GM11168 (cell line): ENCODE results near the gene CYP4F2.
"Not testable (repeated sequence)": the region's sequence is repeated elsewhere in the genome, so short reads cannot be mapped to it uniquely, and the experiment has no call there.

Experiments used
- in situ Hi-C: fragments of 300-500 bp; cut with MboI; formaldehyde crosslinking; loops from one replicate; pipeline ENCODE4 v1.12.0; 2022; ENCODE audit warnings: low sequenced_read_pairs; ENCODE audit not compliant: unreplicated experiment

Gene CYP4F2

GRCh38 chr19:15900504-15900903 lies 2.6 kb upstream of the CYP4F2 start:
- in situ Hi-C loops = no loop called here

- in situ Hi-C loops = not testable (repeated sequence)
Measured at GRCh38 chr19:15900032-15900431, 2.2 kb upstream of the CYP4F2 start.

- in situ Hi-C loops = not testable (repeated sequence)
Measured at GRCh38 chr19:15899561-15899960, 1.7 kb upstream of the CYP4F2 start.

- in situ Hi-C loops = no loop called here
Measured at GRCh38 chr19:15897026-15897737, 692 bp downstream of the CYP4F2 start.

GRCh38 chr19:15895876-15896430 lies 1.9 kb downstream of the CYP4F2 start:
- in situ Hi-C loops = no loop called here

- in situ Hi-C loops = no loop called here
Measured at GRCh38 chr19:15894359-15894758, 3.5 kb downstream of the CYP4F2 start.

GRCh38 chr19:15893477-15893876 lies 4.4 kb downstream of the CYP4F2 start:
- in situ Hi-C loops = no loop called here

- in situ Hi-C loops = no loop called here
Measured at GRCh38 chr19:15892012-15892411, 5.9 kb downstream of the CYP4F2 start.

- in situ Hi-C loops = no loop called here
Measured at GRCh38 chr19:15891434-15891833, 6.4 kb downstream of the CYP4F2 start.

GRCh38 chr19:15889339-15889738 lies 8.5 kb downstream of the CYP4F2 start:
- in situ Hi-C loops = not testable (repeated sequence)

GRCh38 chr19:15885919-15886318 lies 12.0 kb downstream of the CYP4F2 start:
- in situ Hi-C loops = no loop called here

GRCh38 chr19:15885167-15885566 lies 12.7 kb downstream of the CYP4F2 start:
- in situ Hi-C loops = no loop called here

- in situ Hi-C loops = not testable (repeated sequence)
Measured at GRCh38 chr19:15883329-15883728, 14.5 kb downstream of the CYP4F2 start.

GRCh38 chr19:15874821-15875474 lies 22.9 kb downstream of the CYP4F2 start:
- in situ Hi-C loops = no loop called here

- in situ Hi-C loops = not testable (repeated sequence)
Measured at GRCh38 chr19:15873771-15874170, 24.1 kb downstream of the CYP4F2 start.

- in situ Hi-C loops = no loop called here
Measured at GRCh38 chr19:15871570-15871969, 26.3 kb downstream of the CYP4F2 start.

GRCh38 chr19:15869873-15870272 lies 28.0 kb downstream of the CYP4F2 start:
- in situ Hi-C loops = no loop called here

- in situ Hi-C loops = no loop called here
Measured at GRCh38 chr19:15869109-15869555, 28.7 kb downstream of the CYP4F2 start.

GRCh38 chr19:15866636-15867035 lies 31.2 kb downstream of the CYP4F2 start:
- in situ Hi-C loops = no loop called here

GRCh38 chr19:15864824-15865223 lies 33.0 kb downstream of the CYP4F2 start:
- in situ Hi-C loops = no loop called here

- in situ Hi-C loops = no loop called here
Measured at GRCh38 chr19:15863272-15863671, 34.6 kb downstream of the CYP4F2 start.

GRCh38 chr19:15862444-15862843 lies 35.4 kb downstream of the CYP4F2 start:
- in situ Hi-C loops = no loop called here
